PC-3 (cell line): Measurements from ENCODE around the gene ABHD3.

ENCODE experiments used
- EZH2 ChIP-seq: fragments of 300-600 bp; sonication (generic); IDR thresholded peaks from one replicate; pipeline ENCODE4 v1.6.1; 2017; ENCODE audit warnings: antibody characterized with exemption, mild to moderate bottlenecking, low read length; ENCODE audit not compliant: unreplicated experiment
- EZH2phosphoT487 ChIP-seq: fragments of 300-600 bp; sonication (generic); IDR thresholded peaks from 2 replicates; pipeline ENCODE4 v1.6.1; 2018; ENCODE audit warnings: mild to moderate bottlenecking, antibody characterized with exemption, low read length, borderline replicate concordance
- TF ChIP-seq, protein P1 (sequence below): fragments of 300-600 bp; sonication (generic); conservative IDR thresholded peaks from 2 replicates; pipeline ENCODE4 v1.5.1; 2017; ENCODE audit warnings: antibody characterized with exemption, low read depth, mild to moderate bottlenecking, low read length

DNA sequence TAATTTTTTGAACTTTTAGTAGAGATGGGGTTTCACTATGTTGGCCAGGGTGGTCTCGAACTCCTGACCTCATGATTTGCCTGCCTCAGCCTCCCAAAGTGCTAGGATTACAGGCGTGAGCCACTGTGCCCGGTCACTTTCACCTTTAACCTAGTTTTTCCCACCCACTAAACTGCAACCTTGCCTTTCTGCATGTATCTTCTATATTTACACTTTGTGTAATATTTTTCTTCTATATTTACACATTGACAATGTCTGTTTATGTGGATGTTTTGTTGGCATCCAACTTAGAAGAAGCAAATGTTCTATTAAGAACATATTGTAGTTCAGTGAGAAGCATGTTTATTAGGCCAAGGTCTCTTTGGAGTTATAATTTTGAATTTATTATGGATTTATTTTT lies 65.8 kb downstream of the ABHD3 start:
- TF ChIP-seq EZH2, result no peak
- TF ChIP-seq, protein P1, sequence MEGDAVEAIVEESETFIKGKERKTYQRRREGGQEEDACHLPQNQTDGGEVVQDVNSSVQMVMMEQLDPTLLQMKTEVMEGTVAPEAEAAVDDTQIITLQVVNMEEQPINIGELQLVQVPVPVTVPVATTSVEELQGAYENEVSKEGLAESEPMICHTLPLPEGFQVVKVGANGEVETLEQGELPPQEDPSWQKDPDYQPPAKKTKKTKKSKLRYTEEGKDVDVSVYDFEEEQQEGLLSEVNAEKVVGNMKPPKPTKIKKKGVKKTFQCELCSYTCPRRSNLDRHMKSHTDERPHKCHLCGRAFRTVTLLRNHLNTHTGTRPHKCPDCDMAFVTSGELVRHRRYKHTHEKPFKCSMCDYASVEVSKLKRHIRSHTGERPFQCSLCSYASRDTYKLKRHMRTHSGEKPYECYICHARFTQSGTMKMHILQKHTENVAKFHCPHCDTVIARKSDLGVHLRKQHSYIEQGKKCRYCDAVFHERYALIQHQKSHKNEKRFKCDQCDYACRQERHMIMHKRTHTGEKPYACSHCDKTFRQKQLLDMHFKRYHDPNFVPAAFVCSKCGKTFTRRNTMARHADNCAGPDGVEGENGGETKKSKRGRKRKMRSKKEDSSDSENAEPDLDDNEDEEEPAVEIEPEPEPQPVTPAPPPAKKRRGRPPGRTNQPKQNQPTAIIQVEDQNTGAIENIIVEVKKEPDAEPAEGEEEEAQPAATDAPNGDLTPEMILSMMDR, result no peak
- no peak for TF ChIP-seq EZH2phosphoT487
